Natural killer cell (primary cell): Measurements from ENCODE around the gene EEF2K. TPM values are rescaled to one million over a fixed set of nuclear protein-coding genes. Genes with fewer than 3 reads are reported as not detected.

Source experiments
- ATAC-seq, 3 donors: fragments of 150-1000 bp in 2 of 3; fragments of 200-7000 bp in 1 of 3; cut with Tn5 transposase; 1 replicate in 1 of 3; 2 replicates in 2 of 3; pipeline ENCODE4 v1.10.0; 2021; ENCODE audit warnings: mild to moderate bottlenecking in 2 of 3, moderate library complexity in 2 of 3
- DNase-seq, 2 donors: peaks; one replicate each; pipeline versions ENCODE4 v3.0.0 to v3.0.0-alpha.2; 2013 to 2021; ENCODE audit warnings: mixed read lengths in 1 of 2
- H3K27ac ChIP-seq: one replicate; pipeline ENCODE4 v1.5.1; 2013; ENCODE audit warnings: mild to moderate bottlenecking, low read length
- H3K27me3 ChIP-seq: one replicate; pipeline ENCODE4 v1.6.1; 2013; ENCODE audit warnings: low read length; ENCODE audit not compliant: control insufficient read depth, insufficient read depth
- H3K36me3 ChIP-seq: one replicate; pipeline ENCODE4 v1.6.1; 2013; ENCODE audit warnings: low read length; ENCODE audit not compliant: control insufficient read depth, insufficient read depth
- H3K4me1 ChIP-seq: one replicate; pipeline ENCODE4 v1.6.1; 2013; ENCODE audit warnings: low read length; ENCODE audit not compliant: control insufficient read depth, insufficient read depth
- H3K4me3 ChIP-seq: one replicate; pipeline ENCODE4 v1.5.1; 2013; ENCODE audit warnings: low read length
- H3K9me3 ChIP-seq: one replicate; pipeline ENCODE4 v1.6.1; 2013; ENCODE audit warnings: low read length; ENCODE audit not compliant: control insufficient read depth, insufficient read depth
- H3K27ac Mint-ChIP-seq, 2 donors: one replicate each; pipeline ENCODE4 v1.8.0; 2022; ENCODE audit warnings: mild to moderate bottlenecking in 2 of 2, mixed read lengths in 2 of 2, moderate library complexity in 1 of 2
- H3K27me3 Mint-ChIP-seq, 2 donors: one replicate each; pipeline ENCODE4 v1.8.0; 2022; ENCODE audit warnings: low read depth in 2 of 2, mixed read lengths in 2 of 2
- H3K36me3 Mint-ChIP-seq: one replicate; pipeline ENCODE4 v1.8.0; 2022; ENCODE audit warnings: mixed read lengths
- H3K4me1 Mint-ChIP-seq, 2 donors: one replicate each; pipeline ENCODE4 v1.8.0; 2022; ENCODE audit warnings: mixed read lengths in 2 of 2
- H3K4me3 Mint-ChIP-seq: one replicate; pipeline ENCODE4 v1.8.0; 2022; ENCODE audit warnings: mild to moderate bottlenecking, moderate library complexity, mixed read lengths
- H3K9me3 Mint-ChIP-seq, 2 donors: one replicate each; pipeline ENCODE4 v1.8.0; 2022; ENCODE audit warnings: mixed read lengths in 2 of 2
- CTCF ChIP-seq: fragments of 200-600 bp; IDR thresholded peaks from one replicate; pipeline ENCODE4 v1.8.0; 2022; ENCODE audit warnings: antibody characterized with exemption
- WGBS: methylation state at CpG from one replicate; pipeline ENCODE4 v1.1.7; 2013; ENCODE audit warnings: missing lambda C conversion rate; ENCODE audit not compliant: insufficient coverage; 5-methylcytosine and 5-hydroxymethylcytosine counted together
- intact Hi-C: fragments of 100-400 bp; cut with micrococcal nuclease; formaldehyde crosslinking; loops from one replicate; pipeline ENCODE4 v1.14.2; 2022
- total RNA-seq, 4 donors: library from RNA; stranded (reverse); fragments of 120-200 nt in 1 of 4; gene quantifications; one replicate each; pipeline versions ENCODE4 v1.2.3 to v1.2.4, GENCODE V29; 2013 to 2022

Gene EEF2K
- total RNA-seq, 3 donors from 2014 or later (not counting 1 experiment from before 2014, with no cell fraction given): 12.6 to 33.5 (median 22.9) TPM

DNA sequence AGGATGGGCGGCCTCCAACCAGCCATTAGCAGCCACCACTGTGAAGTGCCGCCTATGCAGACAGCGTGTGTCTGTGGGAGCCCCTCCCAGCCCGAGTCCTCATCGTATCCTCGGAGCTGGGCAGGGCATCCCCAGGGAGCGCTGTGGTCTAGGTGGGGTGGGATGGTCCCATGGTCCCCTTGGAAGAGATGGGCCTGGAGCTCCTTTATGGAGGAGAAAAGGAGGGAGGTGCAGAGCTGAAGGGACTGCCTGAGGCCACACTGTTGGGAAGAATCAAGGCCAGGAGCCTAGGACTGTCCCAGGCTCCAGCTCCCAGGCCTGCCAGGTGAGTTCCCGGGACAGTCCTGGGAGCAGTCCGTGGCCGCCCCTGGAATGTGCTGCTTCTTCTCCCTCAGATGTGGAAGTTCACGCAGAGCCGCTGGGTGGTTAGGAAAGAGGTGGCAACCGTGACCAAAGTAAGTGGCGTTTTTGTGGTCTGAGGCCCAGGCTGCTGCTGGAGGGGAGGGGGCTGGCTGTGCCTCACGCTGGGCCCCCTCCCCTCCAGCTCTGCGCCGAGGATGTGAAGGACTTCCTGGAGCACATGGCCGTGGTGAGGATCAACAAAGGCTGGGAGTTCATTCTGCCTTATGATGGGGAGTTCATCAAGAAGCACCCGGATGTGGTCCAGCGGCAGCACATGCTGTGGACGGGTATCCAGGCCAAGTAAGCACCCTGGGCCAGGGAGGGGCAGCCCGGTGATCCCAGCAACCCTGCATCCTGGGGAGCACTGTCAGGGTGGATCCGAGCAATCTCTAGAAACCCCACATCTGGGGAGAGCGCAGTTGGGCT lies 118.1 kb downstream of the EEF2K start:
- H3K9me3 Mint-ChIP-seq: no peaks in the 10 kb centered on the region
- no peak for DNase-seq
- ATAC-seq: no peak
- H3K4me3 Mint-ChIP-seq: no peak overlapping the region
- no peaks in the 10 kb centered on the region for H3K27me3 ChIP-seq
- no peaks in the 10 kb centered on the region for H3K4me1 ChIP-seq
- peaks cover 78% of the 10 kb centered on the region for H3K36me3 ChIP-seq
- intact Hi-C loops: no loop called here
- no peak for TF ChIP-seq CTCF
- WGBS: 92% methylated on average over 24 of the region's 24 CpGs
- peaks cover 9% of the 10 kb centered on the region for H3K36me3 Mint-ChIP-seq
- peak overlapping the region in 1 of 2 donors; percentile 65 for H3K27ac Mint-ChIP-seq
- no peak overlapping the region for H3K4me3 ChIP-seq
- peaks cover 5 to 6% of the 10 kb centered on the region in 2 donors for H3K4me1 Mint-ChIP-seq
- no peaks in the 10 kb centered on the region for H3K9me3 ChIP-seq
- no peaks in the 10 kb centered on the region for H3K27me3 Mint-ChIP-seq
- no peak overlapping the region for H3K27ac ChIP-seq

DNA sequence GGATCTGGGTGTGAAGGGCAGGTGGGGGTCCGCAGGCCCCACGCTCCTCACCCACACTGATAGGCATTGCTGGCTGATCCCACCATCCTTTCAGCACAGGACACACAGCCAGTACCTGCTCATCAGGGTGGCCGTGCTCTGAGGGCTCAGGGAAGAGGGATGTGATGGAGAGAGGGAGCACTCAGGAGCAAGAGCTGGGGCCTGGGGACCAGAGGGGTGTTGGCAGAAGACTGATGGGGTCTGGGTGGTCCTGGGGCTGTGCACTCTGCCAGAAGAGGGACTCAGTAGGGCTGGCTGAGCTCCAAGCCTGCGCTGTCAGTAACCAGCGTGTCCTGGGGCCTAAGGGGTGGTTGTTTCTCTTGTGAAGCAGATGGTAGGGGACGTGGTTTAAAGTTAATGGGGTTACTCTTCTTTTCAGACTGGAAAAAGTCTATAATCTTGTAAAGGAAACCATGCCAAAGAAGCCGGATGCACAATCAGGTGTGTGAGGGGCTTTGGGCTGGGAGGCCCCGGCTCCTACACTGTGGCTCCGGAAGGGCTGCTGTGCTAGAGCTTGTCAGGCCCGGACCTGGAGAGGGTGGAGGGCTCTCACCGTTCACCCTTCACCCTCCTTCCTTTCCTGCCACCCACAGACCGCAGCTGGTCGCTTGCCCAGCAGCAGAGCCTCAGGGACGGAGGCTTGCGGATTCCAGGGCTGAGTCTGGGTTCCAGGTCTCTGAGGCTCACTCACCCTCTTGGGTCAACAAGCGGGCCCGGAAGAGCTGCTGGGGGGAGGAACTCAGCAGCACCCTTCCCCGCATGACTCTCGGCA lies 118.9 kb downstream of the EEF2K start:
- no peak overlapping the region for H3K4me3 Mint-ChIP-seq
- H3K9me3 Mint-ChIP-seq: no peaks in the 10 kb centered on the region
- Histone ChIP-seq H3K27ac (no peak overlapping the region), H3K4me3 (no peak overlapping the region), H3K4me1 (no peaks in the 10 kb centered on the region), H3K36me3 (peaks cover 78% of the 10 kb centered on the region), H3K9me3 (no peaks in the 10 kb centered on the region), H3K27me3 (no peaks in the 10 kb centered on the region)
- DNase-seq (peak in 1 of 2 donors; percentile 17), ATAC-seq (no peak)
- peak overlapping the region in 1 of 2 donors; percentile 51 for H3K27ac Mint-ChIP-seq
- TF ChIP-seq CTCF: no peak
- intact Hi-C loops: no loop called here
- H3K36me3 Mint-ChIP-seq: peaks cover 9% of the 10 kb centered on the region
- H3K4me1 Mint-ChIP-seq: peaks cover 6% of the 10 kb centered on the region in 2 donors
- 98% methylated on average over 18 of the region's 19 CpGs for WGBS
- no peaks in the 10 kb centered on the region for H3K27me3 Mint-ChIP-seq

GRCh38 chr16:22325598-22326368 lies 119.7 kb downstream of the EEF2K start:
- H3K27me3 ChIP-seq: no peaks in the 10 kb centered on the region
- ATAC-seq: no peak
- intact Hi-C loops: no loop called here

More at GRCh38 chr16:22325598-22326368, 119.7 kb downstream of the EEF2K start:
- peaks cover 6% of the 10 kb centered on the region for H3K36me3 Mint-ChIP-seq
- H3K4me3 Mint-ChIP-seq: no peak overlapping the region
- peaks cover 6 to 12% of the 10 kb centered on the region in 2 donors for H3K4me1 Mint-ChIP-seq
- no peak overlapping the region for H3K27ac Mint-ChIP-seq
- peak in 1 of 2 donors; percentile 5 for DNase-seq
- Histone ChIP-seq H3K4me1 (no peaks in the 10 kb centered on the region), H3K4me3 (no peak overlapping the region), H3K9me3 (no peaks in the 10 kb centered on the region), H3K36me3 (peaks cover 71% of the 10 kb centered on the region), H3K27ac (no peak overlapping the region)
- H3K9me3 Mint-ChIP-seq: no peaks in the 10 kb centered on the region
- WGBS: 96% methylated on average over 46 of the region's 46 CpGs
- no peak for TF ChIP-seq CTCF
- no peaks in the 10 kb centered on the region for H3K27me3 Mint-ChIP-seq
